Right lung (tissue), 5 donors: ENCODE results near the gene TYW1B. TPM values are rescaled to one million over a fixed set of nuclear protein-coding genes. Genes with fewer than 3 reads are reported as not detected.
"Not testable (repeated sequence)": the region's sequence is repeated elsewhere in the genome, so short reads cannot be mapped to it uniquely, and the experiment has no call there.

Experiments used
- DNase-seq, 2 donors: peaks; one replicate each; pipeline ENCODE4 v3.0.0-alpha.2; 2013
- polyA plus RNA-seq, 5 donors: library from polyadenylated mRNA; unstranded; fragments of 120-200 nt; gene quantifications; one replicate each; pipeline versions ENCODE4 v1.2.1 to v1.2.3, GENCODE V29; 2013; ENCODE audit warnings: inconsistent platforms in 1 of 5, low replicate concordance in 1 of 5; ENCODE audit not compliant: insufficient read length in 5 of 5, insufficient read depth in 1 of 5

The TYW1B gene
- polyA plus RNA-seq, 5 donors, result 3.2 to 8.5 (median 7.6) TPM

DNA sequence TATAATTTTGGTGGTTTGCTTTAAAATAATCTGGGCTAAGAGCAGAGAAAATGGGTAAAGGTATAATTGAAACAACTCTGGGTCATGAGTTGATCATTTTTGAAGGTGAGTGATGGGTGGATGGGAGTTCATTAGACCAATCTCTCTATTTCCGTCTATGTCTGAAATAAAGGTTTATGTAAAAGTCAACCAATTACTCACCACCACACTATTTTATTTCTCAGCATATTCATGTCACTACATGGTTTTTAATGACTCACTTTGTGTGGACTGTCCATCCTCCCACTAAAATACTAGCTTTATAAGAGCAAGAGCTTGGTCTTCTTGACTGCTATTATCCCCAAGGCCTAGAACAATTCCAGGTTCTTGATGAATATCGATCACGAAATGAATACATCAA lies 199.6 kb downstream of the TYW1B start:
- not testable (repeated sequence) for DNase-seq

DNA sequence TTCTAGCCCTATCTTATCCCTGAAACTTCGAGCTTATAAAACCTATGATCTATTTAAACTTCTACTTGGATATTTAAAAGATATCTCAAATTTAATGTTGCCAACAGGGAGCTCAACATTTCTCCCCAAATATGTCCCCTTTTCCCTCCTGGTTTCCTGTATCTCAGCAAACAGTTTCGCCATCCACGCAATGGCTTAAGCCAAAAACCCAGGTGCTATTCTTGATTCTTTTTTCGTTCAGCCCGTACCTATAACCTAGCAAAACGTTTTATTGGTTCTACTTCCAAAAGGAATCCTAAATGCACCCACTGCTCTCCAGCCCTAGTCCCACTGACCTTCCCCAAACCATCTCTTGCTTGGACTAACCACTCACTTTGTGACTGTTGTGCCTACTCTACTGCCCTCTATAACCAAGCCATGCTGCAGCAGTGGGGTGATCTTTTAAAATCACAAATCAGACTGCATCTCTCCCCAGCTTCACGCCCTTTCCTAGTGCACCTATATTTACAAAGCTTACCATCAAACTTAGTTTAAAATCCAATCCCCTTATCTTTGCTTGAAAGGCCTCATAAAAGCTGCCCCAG lies 201.5 kb downstream of the TYW1B start:
- peak in 1 of 2 donors; percentile 28 for DNase-seq

DNA sequence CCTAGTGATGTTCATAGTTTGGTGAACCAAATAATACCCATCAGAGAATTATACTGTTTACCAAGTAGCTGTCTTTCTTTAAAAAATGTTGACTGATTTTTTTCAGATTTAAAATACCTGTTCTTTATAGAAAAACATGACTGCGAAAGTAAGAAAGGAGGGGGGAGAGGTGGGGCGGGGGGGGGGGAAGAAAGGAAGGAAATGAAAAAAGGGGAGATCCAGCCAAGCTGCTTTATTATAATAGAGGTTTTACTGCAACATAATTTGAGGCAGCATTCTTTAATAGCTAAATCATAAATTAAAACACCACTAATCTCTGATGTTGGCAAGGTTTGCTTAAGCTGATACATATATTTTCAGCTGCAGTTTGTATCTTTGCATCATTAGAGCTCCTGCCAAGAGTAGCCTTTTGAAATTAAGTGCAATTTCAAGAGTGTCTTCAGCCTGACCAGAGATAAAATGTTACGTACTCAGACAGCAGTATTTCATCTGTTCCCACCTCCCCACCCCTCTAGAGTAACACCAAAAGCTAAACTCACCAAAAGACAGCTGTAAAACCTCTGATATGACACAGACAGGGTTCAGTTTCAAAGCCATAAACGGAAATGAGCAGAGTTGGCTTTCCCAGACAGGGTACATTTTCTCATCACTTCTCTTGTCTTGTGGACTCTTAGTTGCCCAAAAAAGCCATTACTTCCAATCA lies 202.1 kb downstream of the TYW1B start:
- DNase-seq, result peak; percentile 25 to 46

- no peak for DNase-seq
Measured at GRCh38 chr7:72622532-72622931, 205.5 kb downstream of the TYW1B start.

DNA sequence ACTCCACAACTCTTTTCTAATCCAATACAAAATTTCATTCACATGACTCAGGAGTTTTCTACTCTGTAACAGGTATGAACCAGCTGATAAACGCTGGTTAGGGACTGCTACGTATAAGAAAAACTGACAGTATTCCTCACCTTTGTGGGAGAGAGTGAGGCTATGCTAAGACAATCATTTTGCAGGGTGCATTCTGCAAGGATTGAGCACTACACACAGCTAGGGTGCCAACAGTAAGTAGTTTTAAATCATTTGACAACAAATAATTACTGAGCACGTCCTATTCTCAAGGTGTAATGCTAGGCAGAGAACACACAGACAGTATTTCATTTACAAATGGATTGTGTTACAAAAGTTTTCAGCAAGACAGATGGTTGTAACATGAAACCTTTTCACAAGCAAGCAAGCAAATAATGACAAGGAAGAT lies 206.2 kb downstream of the TYW1B start:
- not testable (repeated sequence) for DNase-seq

DNA sequence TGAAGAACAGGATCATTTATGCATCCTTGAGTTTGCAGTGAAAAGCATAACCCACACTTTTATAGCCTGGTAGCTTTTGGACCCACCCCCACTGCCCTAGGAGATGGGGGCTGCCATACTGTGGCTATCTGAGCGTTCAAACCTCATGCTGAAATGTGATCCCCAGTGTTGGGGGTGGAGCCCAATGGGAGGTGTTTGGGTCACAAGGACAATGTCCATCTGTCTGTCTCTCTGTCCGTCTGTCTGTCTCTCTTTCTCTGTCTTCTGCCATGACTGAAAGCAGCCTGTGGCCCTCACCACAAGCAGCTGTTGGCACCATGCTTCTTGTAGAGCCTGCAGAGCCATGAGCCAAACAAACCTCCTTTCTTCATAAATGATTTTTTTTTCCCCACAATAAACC lies 207.1 kb downstream of the TYW1B start:
- not testable (repeated sequence) for DNase-seq

- DNase-seq, result peak; percentile 31 to 34
Measured at GRCh38 chr7:72618435-72619180, 209.4 kb downstream of the TYW1B start.

DNA sequence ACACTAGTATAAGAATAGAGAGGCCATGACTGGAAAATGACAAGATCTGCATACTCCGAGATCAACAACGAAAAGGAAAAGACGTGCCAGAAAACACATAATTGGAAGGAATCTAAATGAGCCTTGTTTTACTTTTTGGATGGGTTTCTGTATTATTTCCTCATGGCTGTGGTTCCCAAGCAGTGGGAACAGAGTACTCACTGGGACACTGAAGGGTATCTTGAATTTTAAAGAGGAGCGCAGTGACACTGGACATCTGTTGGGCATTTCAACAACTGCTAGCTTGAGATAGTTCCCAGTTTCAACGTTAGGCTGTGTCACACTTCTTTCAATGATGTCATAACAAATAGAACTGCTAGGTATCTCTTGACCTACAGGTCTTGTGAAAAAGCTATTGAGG lies 218.2 kb downstream of the TYW1B start:
- peak; percentile 42 to 54 for DNase-seq

- DNase-seq, result not testable (repeated sequence)
Measured at GRCh38 chr7:72607988-72608387, 220.0 kb downstream of the TYW1B start.

DNA sequence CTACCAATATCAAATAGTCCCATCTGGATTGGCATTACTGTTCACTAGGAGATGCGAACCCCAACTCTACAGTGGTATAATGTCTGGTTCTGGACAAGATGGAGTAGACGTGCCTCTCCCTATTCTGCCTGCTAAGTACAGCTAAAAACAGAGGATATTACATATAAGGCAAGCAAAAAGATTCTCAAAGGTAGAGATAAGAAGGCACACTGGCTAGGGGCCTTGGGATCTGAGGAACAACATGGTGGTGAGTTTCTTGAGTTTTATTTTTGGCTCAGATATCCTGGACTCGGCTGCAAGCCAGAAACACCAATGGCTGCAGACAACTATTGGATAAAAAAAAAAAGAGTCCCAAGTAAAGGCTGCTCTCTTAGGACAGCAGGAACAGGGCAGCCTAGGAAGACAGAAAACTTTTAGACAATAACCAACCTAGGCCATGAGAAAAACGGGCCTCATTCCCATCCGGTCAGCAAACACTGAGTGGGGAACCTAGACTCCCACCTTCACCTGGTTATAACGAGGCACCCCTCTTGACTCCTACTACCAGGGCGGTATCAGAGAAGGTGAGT lies 222.1 kb downstream of the TYW1B start:
- not testable (repeated sequence) for DNase-seq

DNA sequence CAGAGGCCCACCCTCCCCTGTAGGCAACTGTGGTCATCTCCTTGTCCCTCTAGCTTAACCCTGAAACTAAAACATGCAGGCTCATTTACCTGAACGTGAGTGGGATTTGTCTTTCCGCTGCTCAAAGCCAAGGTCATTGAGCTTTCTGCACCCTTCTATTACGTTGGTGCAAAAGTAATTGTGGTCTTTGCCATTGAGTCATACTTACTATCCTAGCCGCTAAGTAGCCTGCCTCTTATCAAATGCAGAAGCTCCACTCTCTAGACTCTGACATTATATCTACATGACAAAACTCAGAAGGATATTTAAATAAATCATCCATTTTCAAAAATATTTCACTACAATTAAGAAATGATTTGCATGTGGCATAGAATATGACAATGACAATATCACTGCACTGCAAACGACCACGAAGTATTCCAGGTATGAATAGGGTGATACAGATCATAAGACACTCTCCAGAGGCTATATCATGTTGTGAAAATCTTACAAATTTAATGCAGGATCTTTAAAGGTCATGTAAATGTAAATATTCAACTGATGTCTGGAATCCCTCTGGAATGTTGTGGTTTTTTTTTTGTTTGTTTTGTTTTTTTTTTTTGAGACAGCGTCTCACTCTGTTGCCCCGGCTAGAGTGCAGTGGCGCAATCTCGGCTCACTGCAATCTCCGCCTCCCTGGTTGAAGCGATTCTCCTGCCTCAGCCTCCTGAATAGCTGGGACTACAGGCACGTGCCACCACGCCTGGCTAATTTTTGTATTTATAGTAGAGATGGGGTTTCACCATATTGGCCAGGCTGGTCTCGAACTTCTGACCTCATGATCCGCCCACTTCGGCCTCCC lies 223.0 kb downstream of the TYW1B start:
- not testable (repeated sequence) for DNase-seq

GRCh38 chr7:72603476-72603875 lies 224.5 kb downstream of the TYW1B start:
- DNase-seq, result not testable (repeated sequence)

DNA sequence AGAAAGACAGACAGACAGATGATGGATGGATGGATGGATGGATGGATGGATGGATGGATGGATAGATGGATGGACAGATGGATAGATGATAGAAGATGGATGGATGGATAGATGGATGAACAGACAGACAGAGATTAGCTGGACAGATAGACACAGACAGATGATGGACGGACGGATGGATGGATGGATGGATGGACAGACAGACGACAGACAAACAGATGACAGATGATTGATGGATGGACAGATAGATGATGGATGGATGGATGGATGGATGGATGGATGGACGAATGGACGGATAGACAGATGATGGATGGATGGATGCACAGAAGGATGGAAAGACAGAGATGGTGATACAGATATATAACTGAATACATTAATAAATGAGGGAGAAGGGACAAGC lies 224.9 kb downstream of the TYW1B start:
- no peak for DNase-seq

DNA sequence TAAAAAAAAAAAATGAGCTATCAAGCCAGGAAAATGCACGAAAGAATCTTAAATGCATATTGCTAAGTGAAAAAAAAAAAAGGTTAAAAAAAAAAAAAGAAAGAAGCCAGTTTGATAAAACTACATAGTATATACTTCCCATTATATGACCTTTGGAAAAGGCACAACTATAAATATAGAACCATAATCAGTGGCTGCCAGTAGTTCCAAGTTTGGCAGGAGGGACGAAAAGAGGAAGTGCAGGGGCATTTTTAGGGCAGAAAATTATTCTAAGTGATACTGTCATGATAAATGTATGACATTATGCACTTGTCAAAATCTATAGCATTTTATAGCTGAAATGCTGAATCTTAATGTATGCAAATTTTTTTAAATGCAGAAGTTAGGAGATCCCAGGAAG lies 226.3 kb downstream of the TYW1B start:
- not testable (repeated sequence) for DNase-seq

- not testable (repeated sequence) for DNase-seq
Measured at GRCh38 chr7:72590023-72590422, 238.0 kb downstream of the TYW1B start.

GRCh38 chr7:72587267-72587666 lies 240.7 kb downstream of the TYW1B start:
- not testable (repeated sequence) for DNase-seq

DNA sequence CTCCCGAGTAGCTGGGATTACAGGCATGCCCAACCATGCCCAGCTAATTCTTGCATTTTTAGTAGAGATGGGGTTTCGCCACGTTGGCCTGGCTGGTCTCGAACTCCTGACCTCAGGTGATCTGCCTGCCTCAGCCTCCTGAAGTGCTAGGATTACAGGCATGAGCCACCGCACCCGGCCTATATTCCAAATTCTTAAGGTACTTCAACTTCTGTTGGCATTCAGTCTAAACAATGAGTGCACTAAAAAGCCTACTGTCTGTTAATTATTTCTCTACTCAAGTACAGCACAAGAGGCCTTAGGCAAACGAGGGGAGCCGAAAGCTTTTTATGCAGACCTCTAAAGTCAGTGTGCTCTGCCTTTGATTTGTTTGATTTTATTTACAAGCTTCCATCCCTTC lies 243.4 kb downstream of the TYW1B start:
- not testable (repeated sequence) for DNase-seq

DNA sequence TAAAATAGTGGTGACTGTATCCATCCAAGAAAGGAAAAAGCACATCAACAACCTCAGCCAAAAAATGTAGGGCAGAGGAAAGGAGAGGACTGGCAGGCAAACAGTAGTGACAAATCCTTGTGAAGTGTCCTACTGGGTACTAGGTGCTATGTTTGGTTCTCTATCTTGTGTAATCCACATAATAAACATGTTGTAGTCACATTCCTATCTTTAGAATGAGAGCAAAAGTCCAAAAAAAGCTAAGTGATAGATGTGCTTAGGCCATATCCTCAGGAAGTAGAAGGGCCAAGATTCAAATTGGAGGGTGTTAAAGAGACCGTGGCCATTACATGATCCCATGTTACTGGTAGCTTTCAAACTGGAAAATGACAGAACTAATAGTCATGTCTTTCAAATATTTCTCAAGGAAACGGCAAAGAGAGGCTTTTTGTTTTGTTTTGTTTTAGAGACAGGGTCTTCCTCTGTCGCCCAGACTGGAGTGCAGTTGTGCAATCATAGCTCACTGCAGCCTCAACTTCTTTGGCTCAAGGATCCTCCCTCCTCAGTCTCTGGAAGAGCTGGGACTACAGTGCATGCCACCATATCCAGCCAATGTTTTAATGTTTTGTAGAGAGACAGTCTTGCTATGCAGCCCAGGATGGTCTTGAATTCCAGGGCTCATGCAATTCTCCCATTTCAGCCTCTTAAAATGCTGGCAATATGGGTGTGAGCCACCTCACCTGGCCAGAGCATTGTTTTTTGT lies 244.2 kb downstream of the TYW1B start:
- DNase-seq, result peak; percentile 15 to 17

GRCh38 chr7:72580142-72580770 lies 247.7 kb downstream of the TYW1B start:
- not testable (repeated sequence) for DNase-seq

GRCh38 chr7:72577107-72577506 lies 250.9 kb downstream of the TYW1B start:
- peak in 1 of 2 donors; percentile 15 for DNase-seq
